Measurements from ENCODE around the gene XRN2. TPM values are rescaled to one million over a fixed set of nuclear protein-coding genes. Genes with fewer than 3 reads are reported as not detected.

Gene XRN2
- total and polyA plus RNA-seq, 2 donors (not counting 1 experiment from before 2014, with no cell fraction given) = 19.0 to 46.2 TPM

GRCh38 chr20:21395051-21395665 lies 92.0 kb downstream of the XRN2 start:
- H3K4me3 Mint-ChIP-seq = peak overlapping the region; percentile 63
- Histone ChIP-seq H3K9ac (ENCODE audit: low read length) (no peak overlapping the region), H3K4me2 (replicated peaks; ENCODE audit: low read depth, low read length, poor library complexity, severe bottlenecking) (peak overlapping the region; percentile 66), H3K79me2 (ENCODE audit: control insufficient read depth, insufficient read depth, low read length) (no peaks in the 10 kb centered on the region), H2AFZ (ENCODE audit: insufficient read depth, low read depth, low read length, poor library complexity, severe bottlenecking) (no peak overlapping the region), H3K4me1 (ENCODE audit: control insufficient read depth in 2 of 2, insufficient read depth in 2 of 2, low read length in 2 of 2) (peaks cover 12 to 30% of the 10 kb centered on the region in 2 donors), H3K27ac (ENCODE audit: low read length in 2 of 2) (no peak overlapping the region), H4K20me1 (ENCODE audit: control insufficient read depth, insufficient read depth, low read length, poor library complexity, severe bottlenecking) (no peaks in the 10 kb centered on the region), H3K4me3 (ENCODE audit: control extremely low read depth in 1 of 5, extremely low read depth in 1 of 5, insufficient read depth in 1 of 5, low read depth in 2 of 5, low read length in 4 of 5) (no peak overlapping the region), H3K36me3 (replicated peaks in 1 of 2; ENCODE audit: control extremely low read depth in 1 of 2, control insufficient read depth in 1 of 2, extremely low read depth in 1 of 2, insufficient read depth in 2 of 2, low read length in 1 of 2) (peaks cover under 1 to 3% of the 10 kb centered on the region in 2 experiments), H3K9me3 (ENCODE audit: control extremely low read depth in 1 of 3, control insufficient read depth in 2 of 3, insufficient read depth in 1 of 3, low read length in 2 of 3) (peaks cover 2 to 9% (median 8%) of the 10 kb centered on the region in 3 donors), H3K27me3 (replicated peaks in 1 of 4; ENCODE audit: control extremely low read depth in 1 of 4, control insufficient read depth in 3 of 4, insufficient read depth in 4 of 4, low read length in 3 of 4) (peaks cover 6 to 64% (median 47%) of the 10 kb centered on the region in 4 experiments)
- peaks cover 56% of the 10 kb centered on the region for H3K27me3 Mint-ChIP-seq
- H3K9me3 Mint-ChIP-seq (ENCODE audit: insufficient read depth) = no peaks in the 10 kb centered on the region
- intact Hi-C loops (cut with micrococcal nuclease) = loop anchor here (5.0 to 10.0 kb wide), 2 partner anchors 90 to 112 kb away; partner anchors contain the start of gene XRN2
- no peak for DNase-seq
- ChIA-PET CTCF (interaction anchor here (1.3 kb wide), 1 partner anchor 159 kb away, joined by 3 read pairs; no protein-coding TSS in a partner anchor), POLR2A (no interaction called here)
- H3K27ac Mint-ChIP-seq = no peak overlapping the region
- WGBS (ENCODE audit: insufficient coverage) = 38% methylated on average over 2 of the region's 6 CpGs
- H3K4me1 Mint-ChIP-seq = peaks cover 21% of the 10 kb centered on the region
- no peak for TF ChIP-seq CTCF (IDR thresholded peaks at IDR 0.05)
- peak; percentile 86 for TF ChIP-seq EZH2 (IDR thresholded peaks at IDR 0.05; ENCODE audit: borderline replicate concordance, insufficient read depth, low read depth, low read length, poor library complexity, severe bottlenecking)
- no peak for ATAC-seq (ENCODE audit: low read depth)
